CD14-positive monocyte (primary cell): ENCODE data around the gene VCPKMT. TPM values are rescaled to one million over a fixed set of nuclear protein-coding genes. Genes with fewer than 3 reads are reported as not detected.
"Not testable (repeated sequence)": the region's sequence is repeated elsewhere in the genome, so short reads cannot be mapped to it uniquely, and the experiment has no call there.

Source experiments
- DNase-seq, 3 donors: peaks; one replicate each; pipeline ENCODE4 v3.0.0-alpha.2; 2011 to 2022
- H2AFZ ChIP-seq: 2 replicates; pipeline ENCODE4 v1.6.0; 2012; ENCODE audit warnings: mild to moderate bottlenecking, low read depth, low read length, inconsistent platforms; ENCODE audit not compliant: insufficient read depth, poor library complexity, severe bottlenecking
- H3K27ac ChIP-seq, 2 donors: 1 replicate in 1 of 2; 2 replicates in 1 of 2; pipeline ENCODE4 v1.5.1; 2012 to 2013; ENCODE audit warnings: low read length in 2 of 2, control low read depth in 1 of 2, inconsistent platforms in 1 of 2, low read depth in 1 of 2, mild to moderate bottlenecking in 1 of 2
- H3K27me3 ChIP-seq, 2 donors: one replicate each; pipeline versions ENCODE4 v1.6.0 to v1.6.1; 2011 to 2013; ENCODE audit warnings: low read length in 2 of 2; ENCODE audit not compliant: control insufficient read depth in 2 of 2, insufficient read depth in 2 of 2
- H3K36me3 ChIP-seq, 2 donors: replicated peaks in 1 of 2; 1 replicate in 1 of 2; 2 replicates in 1 of 2; pipeline versions ENCODE4 v1.5.1 to v1.6.1; 2012 to 2013; ENCODE audit warnings: low read length in 2 of 2, control low read depth in 1 of 2, inconsistent platforms in 1 of 2, mild to moderate bottlenecking in 1 of 2; ENCODE audit not compliant: insufficient read depth in 2 of 2, control insufficient read depth in 1 of 2
- H3K4me1 ChIP-seq, 2 donors: 1 replicate in 1 of 2; 2 replicates in 1 of 2; pipeline versions ENCODE4 v1.5.1 to v1.6.1; 2012 to 2013; ENCODE audit warnings: low read length in 2 of 2, control low read depth in 1 of 2, inconsistent platforms in 1 of 2, mild to moderate bottlenecking in 1 of 2, moderate library complexity in 1 of 2; ENCODE audit not compliant: insufficient read depth in 2 of 2, control insufficient read depth in 1 of 2
- H3K4me2 ChIP-seq: replicated peaks from 2 replicates; pipeline ENCODE3; 2012; ENCODE audit warnings: low read length, moderate library complexity, mild to moderate bottlenecking; ENCODE audit not compliant: poor library complexity, severe bottlenecking; ENCODE audit errors: extremely low read depth
- H3K4me3 ChIP-seq, 3 experiments: fragments of 200-600 bp in 1 of 3; sonication (generic) in 1 of 3; replicated peaks in 1 of 3; 1 replicate in 2 of 3; 2 replicates in 1 of 3; pipeline ENCODE4 v1.5.1; 2011 to 2013; ENCODE audit warnings: low read length in 3 of 3, mild to moderate bottlenecking in 3 of 3, control low read depth in 2 of 3, low read depth in 2 of 3, inconsistent platforms in 1 of 3, moderate library complexity in 1 of 3
- H3K79me2 ChIP-seq: 2 replicates; pipeline ENCODE4 v1.6.0; 2012; ENCODE audit warnings: mild to moderate bottlenecking, control low read depth, inconsistent platforms, low read length, moderate library complexity; ENCODE audit not compliant: insufficient read depth
- H3K9ac ChIP-seq: 2 replicates; pipeline ENCODE4 v1.6.0; 2017; ENCODE audit warnings: low read length, mild to moderate bottlenecking; ENCODE audit not compliant: insufficient read depth, poor library complexity, severe bottlenecking
- H3K9me3 ChIP-seq, 2 donors: replicated peaks in 1 of 2; 1 replicate in 1 of 2; 2 replicates in 1 of 2; pipeline versions ENCODE4 v1.5.1 to v1.6.1; 2012 to 2013; ENCODE audit warnings: low read length in 2 of 2, control low read depth in 1 of 2; ENCODE audit not compliant: control insufficient read depth in 1 of 2, insufficient read depth in 1 of 2
- H4K20me1 ChIP-seq: 2 replicates; pipeline ENCODE4 v1.6.0; 2012; ENCODE audit warnings: mild to moderate bottlenecking, low read length, control low read depth, moderate library complexity; ENCODE audit not compliant: insufficient read depth
- H3K27ac Mint-ChIP-seq, 7 donors: one replicate each; pipeline ENCODE4 v1.8.0; 2020; ENCODE audit warnings: mild to moderate bottlenecking in 7 of 7, mixed read lengths in 7 of 7, moderate library complexity in 6 of 7, inconsistent platforms in 2 of 7
- H3K27me3 Mint-ChIP-seq, 3 donors: one replicate each; pipeline ENCODE4 v1.8.0; 2021 to 2022; ENCODE audit warnings: low read depth in 3 of 3, mild to moderate bottlenecking in 3 of 3, mixed read lengths in 3 of 3, moderate library complexity in 3 of 3, inconsistent platforms in 1 of 3
- H3K36me3 Mint-ChIP-seq, 2 donors: one replicate each; pipeline ENCODE4 v1.8.0; 2020; ENCODE audit warnings: mixed read lengths in 2 of 2, inconsistent platforms in 1 of 2, mild to moderate bottlenecking in 1 of 2
- H3K4me1 Mint-ChIP-seq: one replicate; pipeline ENCODE4 v1.8.0; 2020; ENCODE audit warnings: mild to moderate bottlenecking, mixed read lengths
- H3K4me3 Mint-ChIP-seq, 2 donors: one replicate each; pipeline ENCODE4 v1.8.0; 2020; ENCODE audit warnings: mild to moderate bottlenecking in 2 of 2, mixed read lengths in 2 of 2, moderate library complexity in 1 of 2
- H3K9me3 Mint-ChIP-seq, 7 donors: one replicate each; pipeline ENCODE4 v1.8.0; 2020 to 2022; ENCODE audit warnings: mixed read lengths in 7 of 7, mild to moderate bottlenecking in 6 of 7, moderate library complexity in 6 of 7, inconsistent platforms in 2 of 7
- CTCF ChIP-seq: fragments of 200-600 bp; IDR thresholded peaks from one replicate; pipeline ENCODE4 v1.8.0; 2022; ENCODE audit warnings: antibody characterized with exemption, mild to moderate bottlenecking
- WGBS: methylation state at CpG from one replicate; pipeline ENCODE4 v1.1.5; 2013; ENCODE audit warnings: missing lambda C conversion rate; ENCODE audit not compliant: insufficient coverage; 5-methylcytosine and 5-hydroxymethylcytosine counted together
- intact Hi-C, 2 donors: fragments of 100-400 bp; cut with micrococcal nuclease; formaldehyde crosslinking; loops; one replicate each; pipeline versions ENCODE4 v1.15.0 to v1.15.1; 2023
- polyA plus RNA-seq, 3 donors: library from polyadenylated mRNA; depleted of rRNA in 1 of 3; unstranded in 2 of 3; stranded (reverse) in 1 of 3; fragments of 300-500 nt in 2 of 3; fragments of >200 nt in 1 of 3; fragmentation: Illumina TruSeq in 2 of 3; gene quantifications; 1 replicate in 2 of 3; 2 replicates in 1 of 3; pipeline ENCODE4 v1.2.3, GENCODE V29; 2012 to 2021

VCPKMT gene
- polyA plus RNA-seq, 3 donors = 3.4 to 14.2 (median 3.5) TPM

- H3K27ac Mint-ChIP-seq, H3K36me3 Mint-ChIP-seq, H3K27me3 Mint-ChIP-seq, H3K27ac ChIP-seq, H3K4me2 ChIP-seq, H3K4me3 Mint-ChIP-seq, H4K20me1 ChIP-seq, H3K4me3 ChIP-seq, H3K36me3 ChIP-seq, H2AFZ ChIP-seq, DNase-seq, H3K9ac ChIP-seq, H3K79me2 ChIP-seq, H3K9me3 ChIP-seq, intact Hi-C loops, H3K27me3 ChIP-seq, H3K9me3 Mint-ChIP-seq: not testable (repeated sequence)
- peaks cover 6 to 14% of the 10 kb centered on the region in 2 donors for H3K4me1 ChIP-seq
- 94% methylated on average over 7 of the region's 32 CpGs for WGBS
- peaks cover 14% of the 10 kb centered on the region for H3K4me1 Mint-ChIP-seq
Observed at GRCh38 chr14:50073663-50074062, 42.7 kb downstream of the VCPKMT start.

DNA sequence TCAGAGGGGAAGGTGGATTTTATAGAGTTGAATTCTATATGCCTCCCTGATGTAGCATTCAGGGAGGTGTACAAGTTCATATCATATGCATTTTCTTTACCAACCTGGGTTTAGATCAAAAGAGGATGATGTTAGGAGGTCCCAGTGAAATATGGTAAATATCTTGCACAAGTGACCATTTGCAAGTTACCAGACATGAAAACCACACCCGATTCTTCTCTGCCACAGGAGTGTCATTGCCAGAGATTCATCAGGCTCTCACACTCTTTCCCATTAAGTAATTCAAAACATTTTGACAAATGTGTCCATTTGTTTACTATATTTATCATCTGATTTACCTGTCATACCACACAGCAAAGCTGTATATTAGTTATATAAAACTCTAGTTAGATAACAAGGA lies 44.0 kb downstream of the VCPKMT start:
- WGBS = 71% methylated on average over 1 of the region's 1 CpG
- intact Hi-C loops = no loop called here
- no peaks in the 10 kb centered on the region for H4K20me1 ChIP-seq

More for the DNA sequence above, 44.0 kb downstream of the VCPKMT start:
- Histone ChIP-seq H3K4me1 (peaks cover 6 to 14% of the 10 kb centered on the region in 2 donors), H3K27me3 (no peaks in the 10 kb centered on the region), H3K4me3 (no peak overlapping the region), H3K4me2 (no peak overlapping the region), H3K27ac (peak overlapping the region in 1 of 2 donors; percentile 57), H3K79me2 (no peaks in the 10 kb centered on the region), H2AFZ (no peak overlapping the region), H3K36me3 (no peaks in the 10 kb centered on the region), H3K9ac (no peak overlapping the region), H3K9me3 (no peaks in the 10 kb centered on the region)
- no peaks in the 10 kb centered on the region for H3K9me3 Mint-ChIP-seq
- H3K4me3 Mint-ChIP-seq = no peak overlapping the region
- peaks cover 10% of the 10 kb centered on the region for H3K4me1 Mint-ChIP-seq
- H3K27me3 Mint-ChIP-seq = peaks cover 0 to 3% (median 0%) of the 10 kb centered on the region in 3 donors
- no peak for TF ChIP-seq CTCF
- no peak for DNase-seq
- H3K36me3 Mint-ChIP-seq = peaks cover 0 to 4% of the 10 kb centered on the region in 2 donors
- H3K27ac Mint-ChIP-seq = peak overlapping the region in 1 of 7 donors; percentile 68
